Activated CD4-positive, alpha-beta T cell treated with anti-CD3 and anti-CD28 coated beads for 24 hours (primary cell): ENCODE results near the gene SEMA5B.

ENCODE experiments used
- DNase-seq, 2 donors: peaks; one replicate each; pipeline ENCODE4 v3.0.0-alpha.2; 2020; ENCODE audit warnings: low read depth in 2 of 2

The SEMA5B gene

GRCh38 chr3:122893754-122894668, 133.6 kb downstream of the SEMA5B start:
- DNase-seq: no peak

DNA sequence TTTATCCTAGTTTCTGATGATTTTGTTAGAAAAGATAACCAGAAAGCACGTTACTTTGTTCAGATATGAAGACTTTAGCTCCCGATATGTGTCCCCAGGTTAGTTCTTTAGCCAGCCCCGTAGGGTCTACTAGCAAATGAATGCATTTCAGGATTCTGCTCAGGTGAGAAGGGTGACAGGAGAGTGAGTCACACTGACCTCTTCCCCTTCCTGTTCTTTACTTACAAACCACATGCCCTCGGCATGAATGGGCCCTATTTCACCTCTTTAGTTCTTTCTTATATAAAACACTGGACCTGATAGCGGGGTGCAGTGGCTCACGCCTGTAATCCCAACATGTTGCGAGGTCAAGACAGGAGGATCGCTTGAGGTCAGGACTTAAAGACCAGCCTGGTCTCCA, 134.3 kb downstream of the SEMA5B start:
- DNase-seq: no peak

- DNase-seq: no peak
Observed at GRCh38 chr3:122892118-122892960, 135.2 kb downstream of the SEMA5B start.

GRCh38 chr3:122890720-122891220, 136.8 kb downstream of the SEMA5B start:
- no peak for DNase-seq

DNA sequence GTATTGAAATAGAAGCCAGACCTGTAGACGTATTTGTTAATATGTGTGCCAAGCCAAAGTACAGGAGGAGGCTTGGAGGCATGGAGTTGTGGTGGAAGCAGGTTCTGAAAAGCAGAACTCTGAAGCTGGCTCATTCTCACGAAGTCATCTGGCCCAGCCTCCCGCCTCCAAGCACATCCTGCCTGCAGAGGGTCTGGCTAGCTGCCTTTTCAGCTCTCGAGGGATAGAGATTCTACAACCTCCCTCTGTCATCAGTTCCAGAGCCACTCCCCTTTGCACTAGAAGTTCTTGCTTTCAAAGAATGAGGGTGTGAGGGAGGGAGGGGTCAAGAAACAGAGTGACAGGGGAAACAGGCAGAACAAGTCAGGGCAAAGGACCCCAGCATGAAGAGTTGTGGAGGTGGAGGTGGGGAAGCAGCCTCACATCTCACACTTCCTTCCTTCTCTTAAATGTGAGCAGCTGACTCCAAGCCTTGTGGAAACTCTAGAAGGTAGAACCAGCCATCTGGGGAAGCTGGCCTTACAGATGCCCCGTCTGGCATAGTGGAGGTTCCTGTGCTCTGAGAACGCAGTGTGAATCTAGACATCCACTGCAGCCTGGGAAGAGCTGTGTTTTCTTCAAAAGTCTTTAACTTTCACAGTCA, 137.4 kb downstream of the SEMA5B start:
- DNase-seq: no peak

DNA sequence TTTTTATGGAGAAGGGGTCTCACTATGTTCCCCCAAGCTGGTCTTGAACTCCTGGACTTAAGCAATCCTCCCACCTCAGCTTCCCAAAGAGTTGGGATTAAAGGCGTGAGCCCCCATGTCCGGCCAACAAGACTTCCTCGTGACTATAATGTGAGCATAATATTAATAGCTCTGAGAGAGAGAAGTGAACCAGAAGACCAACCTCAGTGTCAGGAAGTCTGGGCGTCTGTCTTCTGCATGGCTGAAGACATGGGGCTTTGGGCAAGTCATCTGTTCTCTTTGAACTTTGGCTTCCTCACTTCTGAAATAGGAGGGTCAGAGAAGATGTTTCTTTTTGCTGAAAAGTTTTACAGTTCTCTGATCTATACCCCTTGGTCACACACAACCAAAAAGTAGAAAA, 140.6 kb downstream of the SEMA5B start:
- DNase-seq: no peak

GRCh38 chr3:122886251-122886650, 141.3 kb downstream of the SEMA5B start:
- DNase-seq: no peak

GRCh38 chr3:122882361-122882947, 145.1 kb downstream of the SEMA5B start:
- DNase-seq: no peak

DNA sequence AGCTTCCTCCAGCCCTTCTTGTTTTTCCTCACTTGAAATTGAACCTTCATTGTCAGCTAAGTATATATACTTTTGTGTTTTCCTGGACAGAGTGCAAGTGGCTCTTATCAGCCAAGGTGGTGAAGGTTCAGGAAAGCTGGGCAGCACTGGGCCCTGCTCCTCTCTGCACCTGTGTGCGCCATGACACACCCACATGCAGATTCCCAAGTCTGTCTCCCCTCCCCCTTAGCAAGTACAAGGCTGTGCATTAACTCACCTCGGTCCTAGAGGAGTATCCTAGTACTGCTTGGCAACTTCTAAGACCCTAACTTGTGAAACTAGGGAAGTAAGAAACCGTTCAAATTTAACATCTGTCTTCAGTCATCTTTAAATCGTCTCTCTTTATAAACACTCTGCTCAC, 146.9 kb downstream of the SEMA5B start:
- DNase-seq: no peak

GRCh38 chr3:122880173-122880572, 147.4 kb downstream of the SEMA5B start:
- no peak for DNase-seq

DNA sequence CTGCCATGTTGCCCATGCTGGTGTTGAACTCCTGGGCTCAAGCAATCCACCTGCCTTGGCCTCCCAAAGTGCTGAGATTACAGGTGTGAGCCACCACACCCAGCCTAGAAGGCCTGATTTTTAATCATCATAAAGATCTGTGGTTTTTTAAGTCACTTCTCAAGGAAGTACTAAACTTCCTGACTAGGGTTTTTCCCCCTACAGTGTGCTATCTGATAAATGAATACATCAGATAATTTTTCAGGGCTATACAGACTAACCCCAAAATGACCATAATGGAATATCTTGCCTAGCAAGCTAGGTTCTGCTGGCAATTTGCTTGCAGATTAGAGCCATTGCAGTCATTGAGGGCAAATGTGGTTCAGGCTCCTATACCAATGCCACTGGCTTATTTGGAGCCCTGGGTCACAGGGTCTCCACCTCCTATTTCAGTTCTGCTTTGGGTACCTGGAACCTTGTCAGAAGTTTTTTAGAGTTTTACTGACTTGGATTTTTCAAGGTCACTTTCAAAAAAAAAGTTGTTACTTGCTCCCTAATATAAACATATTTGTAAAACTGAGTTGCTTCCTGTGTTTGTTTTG, 151.9 kb downstream of the SEMA5B start:
- DNase-seq: no peak

GRCh38 chr3:122873741-122874515, 153.6 kb downstream of the SEMA5B start:
- no peak for DNase-seq

DNA sequence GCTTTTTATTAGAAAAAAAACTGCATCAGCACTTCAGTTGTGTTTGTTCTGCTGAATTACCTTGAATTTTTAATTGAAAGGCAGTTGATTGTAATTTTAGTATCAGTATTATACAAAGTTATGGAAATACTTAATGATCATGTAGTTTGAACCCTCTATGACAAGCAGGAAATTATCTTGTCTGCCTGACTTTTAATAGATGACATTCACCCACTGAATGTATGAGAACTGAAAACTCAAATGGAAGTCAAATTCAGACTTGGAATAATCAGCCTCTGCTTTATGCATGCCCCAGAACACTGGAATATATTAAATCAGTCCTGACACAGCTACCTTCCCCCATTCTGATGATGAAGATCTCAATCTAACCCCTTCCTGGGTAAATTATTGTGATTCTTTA, 159.2 kb downstream of the SEMA5B start:
- no peak for DNase-seq

DNA sequence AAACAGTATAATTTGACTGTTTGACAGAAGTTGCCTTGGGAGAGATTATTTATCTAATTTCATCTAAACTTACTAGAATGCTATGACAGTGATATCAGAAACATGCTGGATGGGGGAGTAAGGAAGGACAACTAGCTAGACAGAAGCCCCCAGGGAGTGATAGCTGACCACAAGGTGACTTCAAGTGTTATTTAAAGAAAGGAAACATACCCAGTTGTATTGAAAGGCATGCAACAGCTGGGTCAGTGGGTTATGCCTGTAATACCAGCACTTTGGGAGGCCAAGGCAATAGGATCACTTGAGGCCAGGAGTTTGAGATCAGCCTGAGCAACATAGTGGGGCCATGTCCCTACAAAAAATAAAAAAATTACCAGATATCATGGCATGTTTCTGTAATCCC, 163.1 kb downstream of the SEMA5B start:
- no peak for DNase-seq

- DNase-seq: no peak
Observed at GRCh38 chr3:122862381-122862780, 165.2 kb downstream of the SEMA5B start.
